NB4 (cell line): ENCODE measurements around the gene TAF1C.

Experiments
- DNase-seq: peaks from one replicate; pipeline ENCODE4 v3.0.0; 2010; ENCODE audit warnings: low read depth
- H3K4me3 ChIP-seq: one replicate; pipeline ENCODE4 v1.5.1; 2011; ENCODE audit warnings: mild to moderate bottlenecking, low read depth, low read length, moderate library complexity
- MYC ChIP-seq: IDR thresholded peaks from 2 replicates; pipeline ENCODE4 v1.6.1; 2011; ENCODE audit warnings: low read depth, low read length
- POLR2A ChIP-seq: IDR thresholded peaks from 2 replicates; pipeline ENCODE4 v1.6.1; 2011; ENCODE audit warnings: mild to moderate bottlenecking; ENCODE audit not compliant: insufficient read length; ENCODE audit errors: extremely low read depth
- TF ChIP-seq, protein P1 (sequence below): IDR thresholded peaks from 2 replicates; pipeline ENCODE4 v1.6.1; 2011; ENCODE audit warnings: low read depth, low read length
- TF ChIP-seq, protein P2 (sequence below): IDR thresholded peaks from one replicate; pipeline ENCODE4 v1.5.1; 2012; ENCODE audit warnings: low read depth, low read length

Gene TAF1C

DNA sequence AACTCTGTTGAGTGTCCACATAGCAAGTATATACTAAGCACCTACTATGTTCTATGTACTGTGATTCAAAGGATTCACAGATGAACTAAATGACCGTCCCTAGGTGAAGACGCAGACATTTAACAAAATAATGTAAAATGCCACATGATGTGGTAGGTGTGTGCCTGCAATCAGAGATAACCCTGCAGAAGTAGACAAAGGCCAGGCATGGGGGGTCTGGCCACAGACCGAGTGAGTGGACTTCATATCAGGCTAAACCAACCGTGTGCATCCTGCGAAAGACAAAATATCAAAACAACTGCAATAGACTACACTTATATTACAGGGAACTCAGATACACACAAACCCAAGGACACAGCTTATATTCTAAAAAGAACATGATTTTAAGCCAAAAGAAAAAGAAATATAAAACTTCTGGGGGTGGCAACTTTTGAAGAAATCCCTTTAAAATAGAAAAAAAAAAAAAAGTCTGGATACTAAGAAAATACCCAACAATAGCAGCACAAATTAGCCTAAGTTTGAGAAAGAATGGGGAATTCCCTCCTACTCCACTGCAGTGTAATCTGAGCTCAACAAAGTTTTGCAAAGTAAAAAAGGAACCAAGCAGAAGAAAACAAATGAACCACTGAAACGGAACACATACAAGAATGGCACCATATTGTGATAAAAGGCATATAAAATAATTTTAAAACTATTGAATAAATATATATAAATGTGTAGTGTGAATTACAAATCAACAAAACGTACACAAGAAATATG lies 54.2 kb downstream of the TAF1C start:
- no peak for DNase-seq
- TF ChIP-seq, protein P1, sequence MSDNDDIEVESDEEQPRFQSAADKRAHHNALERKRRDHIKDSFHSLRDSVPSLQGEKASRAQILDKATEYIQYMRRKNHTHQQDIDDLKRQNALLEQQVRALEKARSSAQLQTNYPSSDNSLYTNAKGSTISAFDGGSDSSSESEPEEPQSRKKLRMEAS: no peak
- no peak for TF ChIP-seq MYC
- TF ChIP-seq, protein P2, sequence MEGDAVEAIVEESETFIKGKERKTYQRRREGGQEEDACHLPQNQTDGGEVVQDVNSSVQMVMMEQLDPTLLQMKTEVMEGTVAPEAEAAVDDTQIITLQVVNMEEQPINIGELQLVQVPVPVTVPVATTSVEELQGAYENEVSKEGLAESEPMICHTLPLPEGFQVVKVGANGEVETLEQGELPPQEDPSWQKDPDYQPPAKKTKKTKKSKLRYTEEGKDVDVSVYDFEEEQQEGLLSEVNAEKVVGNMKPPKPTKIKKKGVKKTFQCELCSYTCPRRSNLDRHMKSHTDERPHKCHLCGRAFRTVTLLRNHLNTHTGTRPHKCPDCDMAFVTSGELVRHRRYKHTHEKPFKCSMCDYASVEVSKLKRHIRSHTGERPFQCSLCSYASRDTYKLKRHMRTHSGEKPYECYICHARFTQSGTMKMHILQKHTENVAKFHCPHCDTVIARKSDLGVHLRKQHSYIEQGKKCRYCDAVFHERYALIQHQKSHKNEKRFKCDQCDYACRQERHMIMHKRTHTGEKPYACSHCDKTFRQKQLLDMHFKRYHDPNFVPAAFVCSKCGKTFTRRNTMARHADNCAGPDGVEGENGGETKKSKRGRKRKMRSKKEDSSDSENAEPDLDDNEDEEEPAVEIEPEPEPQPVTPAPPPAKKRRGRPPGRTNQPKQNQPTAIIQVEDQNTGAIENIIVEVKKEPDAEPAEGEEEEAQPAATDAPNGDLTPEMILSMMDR: no peak
- TF ChIP-seq POLR2A: no peak
- no peak overlapping the region for H3K4me3 ChIP-seq

DNA sequence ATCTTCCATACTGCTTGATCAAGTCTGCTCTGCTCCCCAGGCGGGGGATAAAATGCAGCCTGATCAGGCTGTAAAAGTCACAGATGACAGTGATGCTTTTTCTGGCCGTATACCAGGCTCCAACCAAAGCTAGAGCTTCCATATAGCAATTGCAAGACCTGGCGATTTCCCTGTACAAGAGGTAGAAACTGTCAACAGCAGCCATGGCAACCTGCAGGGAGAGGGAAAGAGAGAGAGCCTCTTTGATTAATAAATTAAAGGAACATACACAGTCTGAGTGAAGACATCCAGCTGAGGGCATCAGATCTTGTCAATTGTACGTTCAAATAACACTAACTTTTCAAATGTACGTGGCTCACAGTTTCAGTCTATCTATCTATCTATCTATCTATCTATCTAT lies 55.7 kb downstream of the TAF1C start:
- no peak for DNase-seq
- TF ChIP-seq, protein P2: no peak
- TF ChIP-seq MYC: no peak
- TF ChIP-seq, protein P1: no peak
- H3K4me3 ChIP-seq: no peak overlapping the region
